GM12878 (cell line): Measurements from ENCODE around the gene ARCN1. TPM values are rescaled to one million over a fixed set of nuclear protein-coding genes. Genes with fewer than 3 reads are reported as not detected.

Source experiments
- ATAC-seq: fragments of 200-7000 bp; cut with Tn5 transposase; 3 replicates; pipeline ENCODE4 v1.9.1; 2020; ENCODE audit warnings: mild to moderate bottlenecking, moderate library complexity
- BruUV-seq: library from RNA; stranded (reverse); fragments of 400-500 nt; replicated peaks from 2 replicates; lab custom pipeline; 2021; lab: Mats Ljungman, UMichigan
- CTCF ChIA-PET: fragments of 300-600 bp; sonication (Branson Sonifier 250); formaldehyde crosslinking; extraction: SDS; loops from one replicate; lab custom pipeline; 2021; ENCODE audit warnings: inconsistent platforms; lab: Yijun Ruan, JAX
- POLR2A ChIA-PET: fragments of 350-600 bp; formaldehyde crosslinking; extraction: SDS; loops from one replicate; lab custom pipeline; 2021; ENCODE audit warnings: inconsistent platforms; lab: Charles Lee
- RAD21 ChIA-PET: fragments of 300-600 bp; sonication (Branson Sonifier 250); formaldehyde crosslinking; loops from one replicate; lab custom pipeline; 2023; ENCODE audit warnings: antibody characterized with exemption; ENCODE audit not compliant: unreplicated experiment; lab: Charles Lee
- SMC1A ChIA-PET: fragments of 300-600 bp; sonication (Branson Sonifier 250); formaldehyde crosslinking; loops from one replicate; lab custom pipeline; 2023; ENCODE audit not compliant: unreplicated experiment, uncharacterized antibody; lab: Charles Lee
- DNase-seq: peaks from one replicate; pipeline ENCODE4 v3.0.0-alpha.2; 2011; ENCODE audit warnings: low read depth, low spot score
- FAIRE-seq: peaks from 3 replicates; lab custom pipeline; 2011; peaks lifted over from hg19 to GRCh38; lab: Jason Lieb, UNC
- H2AFZ ChIP-seq: 2 replicates; pipeline ENCODE4 v1.6.0; 2011; ENCODE audit warnings: low read depth, low read length, control low read depth; ENCODE audit not compliant: control insufficient read depth
- H3K27ac ChIP-seq: 2 replicates; pipeline ENCODE4 v1.5.1; 2011; ENCODE audit warnings: control low read depth; ENCODE audit not compliant: control insufficient read depth, insufficient read depth
- H3K27me3 ChIP-seq, 2 experiments: replicated peaks in 1 of 2; 2 replicates each; pipeline versions ENCODE4 v1.6.0 to v1.6.1; 2011; ENCODE audit warnings: low read length in 1 of 2; ENCODE audit not compliant: control insufficient read depth in 2 of 2, insufficient read depth in 2 of 2
- H3K36me3 ChIP-seq, 2 experiments: 2 replicates each; pipeline ENCODE4 v1.5.1; 2011; ENCODE audit warnings: low read length in 1 of 2; ENCODE audit not compliant: control insufficient read depth in 2 of 2, insufficient read depth in 2 of 2
- H3K4me1 ChIP-seq: 2 replicates; pipeline ENCODE4 v1.6.1; 2011; ENCODE audit warnings: mild to moderate bottlenecking, low read length, moderate library complexity, mixed read lengths; ENCODE audit not compliant: control insufficient read depth, insufficient read depth
- H3K4me2 ChIP-seq: 2 replicates; pipeline ENCODE4 v1.6.0; 2011; ENCODE audit warnings: control low read depth; ENCODE audit not compliant: control insufficient read depth, insufficient read depth
- H3K4me3 ChIP-seq: fragments of 200-600 bp; sonication (generic); 2 replicates; pipeline ENCODE4 v1.5.1; 2016
- H3K79me2 ChIP-seq: 2 replicates; pipeline ENCODE4 v1.6.0; 2011; ENCODE audit warnings: low read length; ENCODE audit not compliant: control insufficient read depth, insufficient read depth
- H3K9ac ChIP-seq: 2 replicates; pipeline ENCODE4 v1.8.0; 2011; ENCODE audit warnings: low read length, control low read depth, mixed read lengths; ENCODE audit not compliant: control insufficient read depth, insufficient read depth
- H3K9me3 ChIP-seq: replicated peaks from 3 replicates; pipeline ENCODE4 v1.5.1; 2011; ENCODE audit warnings: mild to moderate bottlenecking, low read length; ENCODE audit not compliant: control insufficient read depth, insufficient read depth
- H4K20me1 ChIP-seq: 2 replicates; pipeline ENCODE4 v1.6.0; 2011; ENCODE audit not compliant: control insufficient read depth, insufficient read depth
- CHD1 ChIP-seq: IDR thresholded peaks from 2 replicates; pipeline ENCODE4 v1.6.1; 2012; ENCODE audit warnings: low read depth, low read length, improper control_type of control experiment
- ESRRA ChIP-seq: IDR thresholded peaks from 2 replicates; pipeline ENCODE4 v1.6.1; 2012; ENCODE audit warnings: mild to moderate bottlenecking, low read length, improper control_type of control experiment
- KAT2A ChIP-seq: conservative IDR thresholded peaks from 2 replicates; pipeline ENCODE4 v1.6.1; 2011; ENCODE audit warnings: low read depth, low read length; ENCODE audit not compliant: control insufficient read depth
- RBBP5 ChIP-seq: fragments of 200-600 bp; sonication (generic); conservative IDR thresholded peaks from 2 replicates; pipeline ENCODE4 v1.6.1; 2016
- RELA ChIP-seq: fragments of 450-650 bp; IDR thresholded peaks from 2 replicates; pipeline ENCODE4 v1.8.0; 2014; ENCODE audit warnings: borderline replicate concordance; ENCODE audit not compliant: partially characterized antibody
- RELB ChIP-seq: fragments of 450-650 bp; IDR thresholded peaks from 2 replicates; pipeline ENCODE4 v1.6.1; 2017; ENCODE audit warnings: low read depth, mild to moderate bottlenecking, moderate library complexity
- SRF ChIP-seq, 2 experiments: IDR thresholded peaks; 2 replicates each; pipeline ENCODE4 v1.6.1; 2011; ENCODE audit warnings: low read depth in 2 of 2, low read length in 2 of 2, mild to moderate bottlenecking in 1 of 2, moderate library complexity in 1 of 2
- TARDBP ChIP-seq: IDR thresholded peaks from 2 replicates; pipeline ENCODE4 v1.6.1; 2016; ENCODE audit warnings: borderline replicate concordance
- WGBS: methylation state at CpG from one replicate; pipeline ENCODE4 v1.1.6; 2016; ENCODE audit warnings: low lambda C conversion rate; ENCODE audit not compliant: insufficient replicate concordance, insufficient coverage; ENCODE audit errors: missing lambda C conversion rate; 5-methylcytosine and 5-hydroxymethylcytosine counted together
- in situ Hi-C: fragments of 300-500 bp; cut with MboI; formaldehyde crosslinking; loops from 9 replicates; pipeline ENCODE4 v1.14.3; 2018; ENCODE audit warnings: mixed read lengths
- intact Hi-C: fragments of 100-400 bp; cut with micrococcal nuclease; formaldehyde crosslinking; loops from one replicate; pipeline ENCODE4 v1.14.2; 2022; ENCODE audit not compliant: unreplicated experiment
- polyA plus RNA-seq, 11 experiments: library from polyadenylated mRNA; depleted of rRNA in 4 of 11; unstranded in 6 of 11; stranded (reverse) in 5 of 11; fragments of >200 nt; fragmentation: Nextera tagmentation in 4 of 11; fragmentation: Illumina TruSeq in 1 of 11; extraction: Ambion mirVana in 4 of 11; extraction: Trizol in 1 of 11; gene quantifications; 1 replicate in 1 of 11; 2 replicates in 10 of 11; pipeline versions ENCODE4 v1.2.1 to v1.2.3, GENCODE V29; 2011 to 2016; ENCODE audit warnings: inconsistent platforms in 2 of 11, missing spikeins in 2 of 11, low read depth in 1 of 11
- total RNA-seq, 4 experiments: library from RNA; depleted of rRNA in 3 of 4; stranded (reverse); fragments of >200 nt in 3 of 4; fragmentation: Illumina TruSeq in 1 of 4; extraction: Trizol in 1 of 4; gene quantifications; 2 replicates each; pipeline versions ENCODE4 v1.2.1 to v1.2.3, GENCODE V29; 2013 to 2021

ARCN1 gene
- total and polyA plus RNA-seq, 10 of the 15 experiments (the other 5 are each of a cell fraction or from before 2014, with no cell fraction given) = 33.3 to 172 (median 106) TPM

- H3K9me3 ChIP-seq = no peaks in the 10 kb centered on the region
- POLR2A ChIA-PET = no interaction called here
- FAIRE-seq (no peak), ATAC-seq (no peak), DNase-seq (no peak)
- CTCF ChIA-PET = interaction anchor here (0.9 to 1.3 kb wide), 2 partner anchors 12 to 193 kb away, joined by 3 to 4 read pairs; no protein-coding TSS in a partner anchor
- intact Hi-C loops (no loop called here), in situ Hi-C loops (no loop called here)
- peaks cover 18 to 31% of the 10 kb centered on the region in 2 experiments; a peak in 3 of 4 replicates for H3K27me3 ChIP-seq
- no peak overlapping the region for H3K27ac ChIP-seq
- SMC1A ChIA-PET = interaction anchor here (1.6 kb wide), 1 partner anchor 15 kb away, joined by 5 read pairs; no protein-coding TSS in a partner anchor
- H3K9ac ChIP-seq = no peak overlapping the region
- no peak for TF ChIP-seq RBBP5
- no peak for TF ChIP-seq ESRRA
- TF ChIP-seq RELB = no peak
- no peak for TF ChIP-seq CHD1
- no peak for TF ChIP-seq SRF (IDR thresholded peaks at IDR 0.05; ENCODE audit: low read depth in 2 of 2, low read length in 2 of 2)
- TF ChIP-seq TARDBP = no peak
- TF ChIP-seq KAT2A = no peak
- no peak for TF ChIP-seq RELA
- no peak overlapping the region for H3K4me2 ChIP-seq
- H4K20me1 ChIP-seq = peaks cover 3% of the 10 kb centered on the region; the same call in 1 of the 2 replicates
- H2AFZ ChIP-seq = no peak overlapping the region
- peaks cover 8% of the 10 kb centered on the region for H3K4me1 ChIP-seq
- peaks cover 6 to 8% of the 10 kb centered on the region in 2 experiments; a peak in 3 of 4 replicates for H3K36me3 ChIP-seq
- no TSS peak for BruUV-seq
- RAD21 ChIA-PET = interaction anchor here (1.2 kb wide), 1 partner anchor 12 kb away, joined by 4 read pairs; no protein-coding TSS in a partner anchor
- WGBS = 56% methylated on average over 7 of the region's 7 CpGs
- no peak overlapping the region for H3K4me3 ChIP-seq
- H3K79me2 ChIP-seq = no peaks in the 10 kb centered on the region
Observed at GRCh38 chr11:118606844-118607228, 34.6 kb downstream of the ARCN1 start.
